HepG2 (cell line): ENCODE results near the gene RERE. TPM values are rescaled to one million over a fixed set of nuclear protein-coding genes. Genes with fewer than 3 reads are reported as not detected.

Experiments
- ATF1 ChIP-seq: IDR thresholded peaks from 2 replicates; pipeline ENCODE4 v1.6.1; 2016; ENCODE audit warnings: mild to moderate bottlenecking, control low read depth
- CHD4 ChIP-seq: fragments of 200-600 bp; sonication (generic); IDR thresholded peaks from 2 replicates; pipeline ENCODE4 v1.7.0; 2017; ENCODE audit warnings: mild to moderate bottlenecking, low read length, borderline replicate concordance
- ETV5 ChIP-seq: IDR thresholded peaks from 2 replicates; pipeline ENCODE4 v1.6.1; 2018; ENCODE audit warnings: missing biosample characterization, missing genetic modification reagents, inconsistent platforms, borderline replicate concordance
- FOXA1 ChIP-seq, 2 experiments: fragments of 450-650 bp in 1 of 2; sonication (generic) in 1 of 2; formaldehyde crosslinking in 1 of 2; IDR thresholded peaks; 2 replicates each; pipeline versions ENCODE4 v1.4.0 to v1.6.1; 2016 to 2020; ENCODE audit warnings: missing genetic modification reagents in 1 of 2
- GABPA ChIP-seq, 2 experiments: IDR thresholded peaks; 2 replicates each; pipeline ENCODE4 v1.6.1; 2011 to 2016; ENCODE audit warnings: low read depth in 2 of 2, low read length in 1 of 2, missing biosample characterization in 1 of 2, missing genetic modification characterization in 1 of 2
- GATAD2A ChIP-seq: IDR thresholded peaks from 2 replicates; pipeline ENCODE4 v1.6.1; 2016
- HNRNPUL1 ChIP-seq: fragments of 200-400 bp; formaldehyde crosslinking; IDR thresholded peaks from 2 replicates; pipeline ENCODE4 v1.6.1; 2017; ENCODE audit warnings: low read depth, mild to moderate bottlenecking, low read length, moderate library complexity
- IRF2 ChIP-seq: IDR thresholded peaks from 2 replicates; pipeline ENCODE4 v1.6.1; 2018; ENCODE audit warnings: missing genetic modification reagents, missing compliant biosample characterization
- KAT8 ChIP-seq: IDR thresholded peaks from 2 replicates; pipeline ENCODE4 v1.6.1; 2016; ENCODE audit warnings: missing genetic modification reagents, missing compliant biosample characterization
- MED1 ChIP-seq: sonication (generic); formaldehyde crosslinking; IDR thresholded peaks from 2 replicates; pipeline ENCODE4 v1.4.0; 2020; ENCODE audit warnings: missing genetic modification reagents
- NFIB ChIP-seq: sonication (generic); formaldehyde crosslinking; IDR thresholded peaks from 2 replicates; pipeline ENCODE4 v1.9.0; 2021; ENCODE audit warnings: missing genetic modification reagents, mild to moderate bottlenecking, borderline replicate concordance
- NR2F6 ChIP-seq, 2 experiments: IDR thresholded peaks; 2 replicates each; pipeline ENCODE4 v1.6.1; 2016; ENCODE audit warnings: antibody characterized with exemption in 1 of 2, mild to moderate bottlenecking in 1 of 2
- PPARG ChIP-seq: conservative IDR thresholded peaks from 2 replicates; pipeline ENCODE4 v1.6.1; 2016; ENCODE audit warnings: missing biosample characterization, missing genetic modification reagents
- RCOR2 ChIP-seq: IDR thresholded peaks from 2 replicates; pipeline ENCODE4 v1.6.1; 2016; ENCODE audit warnings: missing biosample characterization, missing genetic modification reagents
- RXRB ChIP-seq: IDR thresholded peaks from 2 replicates; pipeline ENCODE4 v1.6.1; 2016; ENCODE audit warnings: borderline replicate concordance, missing genetic modification reagents, missing compliant biosample characterization
- SAP130 ChIP-seq: IDR thresholded peaks from 2 replicates; pipeline ENCODE4 v1.6.1; 2016; ENCODE audit warnings: low read depth
- SIN3A ChIP-seq: IDR thresholded peaks from 2 replicates; pipeline ENCODE4 v1.6.1; 2011; ENCODE audit warnings: low read depth, mild to moderate bottlenecking, control low read depth, low read length, borderline replicate concordance
- SOX13 ChIP-seq, 3 experiments: fragments of 450-650 bp in 1 of 3; sonication (generic) in 1 of 3; formaldehyde crosslinking in 1 of 3; IDR thresholded peaks in 2 of 3; conservative IDR thresholded peaks in 1 of 3; 2 replicates each; pipeline versions ENCODE4 v1.5.0 to v1.6.1; 2016 to 2020; ENCODE audit warnings: antibody characterized with exemption in 1 of 3, mild to moderate bottlenecking in 1 of 3, missing compliant biosample characterization in 1 of 3, missing genetic modification reagents in 1 of 3, moderate library complexity in 1 of 3
- STAG1 ChIP-seq: sonication (generic); formaldehyde crosslinking; IDR thresholded peaks from 2 replicates; pipeline ENCODE4 v1.4.0; 2020; ENCODE audit warnings: missing genetic modification reagents
- ZNF503 ChIP-seq: sonication (generic); formaldehyde crosslinking; IDR thresholded peaks from 2 replicates; pipeline ENCODE4 v1.4.0; 2020; ENCODE audit warnings: missing genetic modification reagents
- ZNF792 ChIP-seq: IDR thresholded peaks from 2 replicates; pipeline ENCODE4 v1.6.1; 2016
- polyA plus RNA-seq, 8 experiments: library from polyadenylated mRNA; depleted of rRNA in 3 of 8; stranded (reverse) in 7 of 8; unstranded in 1 of 8; fragments of >200 nt; fragmentation: Illumina TruSeq in 4 of 8; extraction: Trizol in 4 of 8; gene quantifications; 2 replicates each; pipeline versions ENCODE4 v1.2.1 to v1.2.3, GENCODE V29; 2011 to 2016; ENCODE audit warnings: low read depth in 4 of 8, missing spikeins in 1 of 8, mixed read lengths in 1 of 8; ENCODE audit not compliant: insufficient read depth in 1 of 8
- total RNA-seq, 5 experiments: library from RNA; depleted of rRNA; stranded (reverse); fragments of >200 nt; fragmentation: Illumina TruSeq; extraction: Trizol; gene quantifications; 2 replicates each; pipeline ENCODE4 v1.2.3, GENCODE V29; 2016; ENCODE audit warnings: low read depth in 1 of 5
- TF ChIP-seq, protein P1 (sequence below): sonication (generic); formaldehyde crosslinking; IDR thresholded peaks from 2 replicates; pipeline ENCODE4 v1.5.0; 2020; ENCODE audit warnings: missing genetic modification reagents
- TF ChIP-seq, protein P2 (sequence below): IDR thresholded peaks from 2 replicates; pipeline ENCODE4 v1.4.0; 2020; ENCODE audit warnings: mild to moderate bottlenecking, missing genetic modification reagents

The RERE gene
- total and polyA plus RNA-seq, 2 of the 13 experiments (the other 11 are each of a cell fraction or from before 2014, with no cell fraction given): 18.3 to 21.9 TPM

DNA sequence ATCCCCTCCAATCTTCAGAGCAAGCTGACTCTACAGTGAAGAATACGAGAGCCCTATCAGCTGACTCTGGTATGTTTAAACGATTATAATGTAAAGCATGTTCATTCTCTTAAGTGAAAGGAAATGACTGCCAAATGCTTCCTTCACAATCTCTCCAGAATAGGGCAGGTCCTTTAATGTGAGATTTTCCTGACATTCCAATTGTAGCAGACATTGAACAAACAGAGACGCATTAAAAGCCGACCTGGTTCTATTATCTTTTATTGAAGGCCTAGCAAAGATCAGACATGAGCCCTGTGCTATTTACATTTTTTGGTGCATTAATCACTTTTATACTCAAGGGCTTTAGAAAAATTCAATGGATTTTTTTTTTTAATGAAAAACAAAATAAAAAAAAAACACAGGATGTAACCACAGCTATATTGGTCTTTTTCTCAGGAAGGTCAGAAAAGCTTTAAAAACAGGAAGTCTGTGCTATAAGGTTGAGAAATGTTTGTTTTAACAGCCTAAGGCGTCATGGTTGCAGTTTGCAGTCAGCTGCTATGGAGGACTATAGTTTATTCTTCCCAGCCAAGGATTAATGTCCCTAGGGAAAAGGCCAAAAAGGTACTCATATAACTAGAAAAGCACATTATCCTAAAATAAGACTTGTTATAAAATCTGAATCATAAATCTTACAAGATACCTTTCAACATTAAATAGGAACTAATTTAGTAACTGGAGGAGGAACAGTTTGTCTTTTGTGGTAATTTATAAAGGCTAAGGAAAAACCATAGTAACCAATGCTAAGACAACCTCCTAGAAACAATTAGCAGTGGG, 104.8 kb downstream of the RERE start (continued):
- TF ChIP-seq ETV5 (peak; percentile 87; the same call in 1 of the 2 replicates), ATF1 (CRISPR knock-in tag) (peak; percentile 45; the same call in 1 of the 2 replicates), IRF2 (CRISPR knock-in tag) (peak; percentile 54; the same call in 1 of the 2 replicates), FOXA1 (IDR thresholded peaks at IDR 0.05) (no peak), FOXA1 (CRISPR knock-in tag; IDR thresholded peaks at IDR 0.05) (peak; percentile 5; the same call in 1 of the 2 replicates), RXRB (0 out of 2 replicates have a peak, but pooled peaks have one; percentile 0), PPARG (CRISPR knock-in tag) (peak; percentile 64; the same call in 1 of the 2 replicates), NR2F6 (IDR thresholded peaks at IDR 0.05) (no peak), NR2F6 (CRISPR knock-in tag; IDR thresholded peaks at IDR 0.05) (peak; percentile 58; the same call in 1 of the 2 replicates), GATAD2A (peak; percentile 70), CHD4 (peak; percentile 70; the same call in 1 of the 2 replicates), STAG1 (CRISPR knock-in tag) (no peak), ZNF503 (peak; percentile 38; the same call in 1 of the 2 replicates), SAP130 (CRISPR knock-in tag) (peak; percentile 66), KAT8 (CRISPR knock-in tag) (peak; percentile 8; the same call in 1 of the 2 replicates), RCOR2 (CRISPR knock-in tag) (no peak; the same call in 1 of the 2 replicates), HNRNPUL1 (no peak), MED1 (CRISPR knock-in tag) (peak; percentile 85), ZNF792 (CRISPR knock-in tag) (peak; percentile 51; the same call in 1 of the 2 replicates), GABPA (IDR thresholded peaks at IDR 0.05; ENCODE audit: low read depth, low read length) (no peak), GABPA (CRISPR knock-in tag; IDR thresholded peaks at IDR 0.05; ENCODE audit: low read depth) (peak; percentile 43; the same call in 1 of the 2 replicates), SIN3A (0 out of 2 replicates have a peak, but pooled peaks have one; percentile 39), SOX13 (IDR thresholded peaks at IDR 0.05) (no peak), SOX13 (CRISPR knock-in tag; conservative IDR thresholded peaks at IDR 0.05 in 1 of 2, IDR thresholded peaks at IDR 0.05 in 1 of 2) (peak in 1 of 2 experiments; percentile 84; a peak in 2 of 4 replicates), NFIB (CRISPR knock-in tag) (no peak)
- TF ChIP-seq, protein P1, sequence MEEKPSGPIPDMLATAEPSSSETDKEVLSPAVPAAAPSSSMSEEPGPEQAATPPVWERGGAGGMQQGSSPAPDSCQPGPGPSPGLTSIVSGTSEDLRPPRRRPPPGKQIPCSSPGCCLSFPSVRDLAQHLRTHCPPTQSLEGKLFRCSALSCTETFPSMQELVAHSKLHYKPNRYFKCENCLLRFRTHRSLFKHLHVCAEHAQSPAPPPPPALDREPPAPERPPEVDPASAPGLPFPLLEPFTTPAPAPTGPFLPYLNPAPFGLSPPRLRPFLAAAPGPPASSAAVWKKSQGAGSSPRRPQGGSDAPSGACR (CRISPR knock-in tag): 0 out of 2 replicates have a peak, but pooled peaks have one; percentile 51
- TF ChIP-seq, protein P2, sequence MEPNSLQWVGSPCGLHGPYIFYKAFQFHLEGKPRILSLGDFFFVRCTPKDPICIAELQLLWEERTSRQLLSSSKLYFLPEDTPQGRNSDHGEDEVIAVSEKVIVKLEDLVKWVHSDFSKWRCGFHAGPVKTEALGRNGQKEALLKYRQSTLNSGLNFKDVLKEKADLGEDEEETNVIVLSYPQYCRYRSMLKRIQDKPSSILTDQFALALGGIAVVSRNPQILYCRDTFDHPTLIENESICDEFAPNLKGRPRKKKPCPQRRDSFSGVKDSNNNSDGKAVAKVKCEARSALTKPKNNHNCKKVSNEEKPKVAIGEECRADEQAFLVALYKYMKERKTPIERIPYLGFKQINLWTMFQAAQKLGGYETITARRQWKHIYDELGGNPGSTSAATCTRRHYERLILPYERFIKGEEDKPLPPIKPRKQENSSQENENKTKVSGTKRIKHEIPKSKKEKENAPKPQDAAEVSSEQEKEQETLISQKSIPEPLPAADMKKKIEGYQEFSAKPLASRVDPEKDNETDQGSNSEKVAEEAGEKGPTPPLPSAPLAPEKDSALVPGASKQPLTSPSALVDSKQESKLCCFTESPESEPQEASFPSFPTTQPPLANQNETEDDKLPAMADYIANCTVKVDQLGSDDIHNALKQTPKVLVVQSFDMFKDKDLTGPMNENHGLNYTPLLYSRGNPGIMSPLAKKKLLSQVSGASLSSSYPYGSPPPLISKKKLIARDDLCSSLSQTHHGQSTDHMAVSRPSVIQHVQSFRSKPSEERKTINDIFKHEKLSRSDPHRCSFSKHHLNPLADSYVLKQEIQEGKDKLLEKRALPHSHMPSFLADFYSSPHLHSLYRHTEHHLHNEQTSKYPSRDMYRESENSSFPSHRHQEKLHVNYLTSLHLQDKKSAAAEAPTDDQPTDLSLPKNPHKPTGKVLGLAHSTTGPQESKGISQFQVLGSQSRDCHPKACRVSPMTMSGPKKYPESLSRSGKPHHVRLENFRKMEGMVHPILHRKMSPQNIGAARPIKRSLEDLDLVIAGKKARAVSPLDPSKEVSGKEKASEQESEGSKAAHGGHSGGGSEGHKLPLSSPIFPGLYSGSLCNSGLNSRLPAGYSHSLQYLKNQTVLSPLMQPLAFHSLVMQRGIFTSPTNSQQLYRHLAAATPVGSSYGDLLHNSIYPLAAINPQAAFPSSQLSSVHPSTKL (CRISPR knock-in tag): peak; percentile 84
